Bronchial epithelial cell (primary cell): ENCODE results near the gene FGF16. TPM values are rescaled to one million over a fixed set of nuclear protein-coding genes. Genes with fewer than 3 reads are reported as not detected.
"Not testable (repeated sequence)": the region's sequence is repeated elsewhere in the genome, so short reads cannot be mapped to it uniquely, and the experiment has no call there.

Experiments
- DNase-seq: peaks from one replicate; pipeline ENCODE4 v3.0.0-alpha.2; 2010; ENCODE audit warnings: low read depth
- FAIRE-seq: peaks from 2 replicates; lab custom pipeline; 2011; peaks lifted over from hg19 to GRCh38; lab: Jason Lieb, UNC
- H3K27me3 ChIP-seq: 2 replicates; pipeline ENCODE4 v1.5.1; 2011; ENCODE audit warnings: low read length; ENCODE audit not compliant: control insufficient read depth, insufficient read depth
- H3K36me3 ChIP-seq: 2 replicates; pipeline ENCODE4 v1.5.1; 2011; ENCODE audit warnings: low read length; ENCODE audit not compliant: control insufficient read depth, insufficient read depth
- H3K4me3 ChIP-seq: 2 replicates; pipeline ENCODE4 v1.5.1; 2011; ENCODE audit warnings: mild to moderate bottlenecking, low read depth, low read length, control low read depth
- CTCF ChIP-seq: IDR thresholded peaks from 2 replicates; pipeline ENCODE4 v1.5.1; 2011; ENCODE audit warnings: mild to moderate bottlenecking, moderate library complexity, low read length, control low read depth, inconsistent platforms; ENCODE audit not compliant: insufficient read depth, severe bottlenecking
- total RNA-seq: library from RNA; depleted of rRNA; stranded (reverse); fragments of >200 nt; gene quantifications from 2 replicates; pipeline ENCODE4 v1.2.1, GENCODE V29; 2014

The FGF16 gene
- total RNA-seq, 1 donor from 2014 or later, result not detected

- Histone ChIP-seq H3K4me3 (no peak overlapping the region), H3K36me3 (no peaks in the 10 kb centered on the region), H3K27me3 (no peaks in the 10 kb centered on the region)
- DNase-seq (peak; percentile 40), FAIRE-seq (no peak)
- TF ChIP-seq CTCF, result no peak
Observed at GRCh38 chrX:77493677-77494553, 46.7 kb downstream of the FGF16 start.

GRCh38 chrX:77500164-77500563, 53.0 kb downstream of the FGF16 start:
- not testable (repeated sequence) for FAIRE-seq, H3K27me3 ChIP-seq, DNase-seq, H3K36me3 ChIP-seq, H3K4me3 ChIP-seq

GRCh38 chrX:77502951-77503525, 55.8 kb downstream of the FGF16 start:
- FAIRE-seq (no peak), DNase-seq (no peak)
- Histone ChIP-seq H3K4me3 (no peak overlapping the region), H3K27me3 (no peaks in the 10 kb centered on the region), H3K36me3 (no peaks in the 10 kb centered on the region)
- TF ChIP-seq CTCF, result no peak

- FAIRE-seq (no peak), DNase-seq (peak; percentile 66)
- TF ChIP-seq CTCF, result no peak
Observed at GRCh38 chrX:77505227-77505626, 58.0 kb downstream of the FGF16 start.

More at GRCh38 chrX:77505227-77505626, 58.0 kb downstream of the FGF16 start:
- Histone ChIP-seq H3K36me3 (no peaks in the 10 kb centered on the region), H3K4me3 (no peak overlapping the region), H3K27me3 (no peaks in the 10 kb centered on the region)
